ENCODE results near the gene PLEKHA8.

PLEKHA8 gene

GRCh38 chr7:30104157-30104556 is 75.9 kb downstream of the PLEKHA8 start:
- DNase-seq = no peak
- ATAC-seq = no peak

GRCh38 chr7:30112103-30112713 is 84.0 kb downstream of the PLEKHA8 start:
- ATAC-seq (no peak), DNase-seq (no peak)

GRCh38 chr7:30113144-30113543 is 84.9 kb downstream of the PLEKHA8 start:
- ATAC-seq = no peak

GRCh38 chr7:30114536-30115238 is 86.5 kb downstream of the PLEKHA8 start:
- ATAC-seq (no peak), DNase-seq (no peak)

More at GRCh38 chr7:30113144-30113543, 84.9 kb downstream of the PLEKHA8 start:
- no peak for DNase-seq

- DNase-seq (no peak), ATAC-seq (no peak)
Measured at GRCh38 chr7:30115709-30116297, 87.6 kb downstream of the PLEKHA8 start.

- DNase-seq (no peak), ATAC-seq (no peak)
Measured at GRCh38 chr7:30116771-30117170, 88.6 kb downstream of the PLEKHA8 start.

GRCh38 chr7:30117896-30118295 is 89.7 kb downstream of the PLEKHA8 start:
- ATAC-seq (no peak), DNase-seq (no peak)

- DNase-seq (no peak), ATAC-seq (no peak)
Measured at GRCh38 chr7:30119890-30120577, 91.8 kb downstream of the PLEKHA8 start.

- ATAC-seq = no peak
- DNase-seq = no peak
Measured at GRCh38 chr7:30133736-30134610, 105.8 kb downstream of the PLEKHA8 start.

- ATAC-seq (peak; percentile 85), DNase-seq (peak; percentile 89)
Measured at GRCh38 chr7:30134611-30135300, 106.5 kb downstream of the PLEKHA8 start, which contains the start of gene MTURN. TSS of gene MTURN (plus strand) at chr7:30134986. CDS start at chr7:30135137, 151 bp downstream.

GRCh38 chr7:30135301-30136116 is 107.3 kb downstream of the PLEKHA8 start:
- peak; percentile 33 for ATAC-seq

GRCh38 chr7:30136117-30136731 is 108.0 kb downstream of the PLEKHA8 start:
- no peak for DNase-seq
- no peak for ATAC-seq

More at GRCh38 chr7:30135301-30136116, 107.3 kb downstream of the PLEKHA8 start:
- DNase-seq = peak; percentile 50

GRCh38 chr7:30136743-30137485 is 108.7 kb downstream of the PLEKHA8 start:
- no peak for ATAC-seq
- no peak for DNase-seq

GRCh38 chr7:30139836-30140384 is 111.7 kb downstream of the PLEKHA8 start:
- no peak for ATAC-seq
- DNase-seq = no peak

- ATAC-seq (no peak), DNase-seq (no peak)
Measured at GRCh38 chr7:30140456-30140855, 112.2 kb downstream of the PLEKHA8 start.

- no peak for DNase-seq
- no peak for ATAC-seq
Measured at GRCh38 chr7:30142710-30143109, 114.5 kb downstream of the PLEKHA8 start.

- peak; percentile 68 for ATAC-seq
- peak; percentile 17 for DNase-seq
Measured at GRCh38 chr7:30143748-30144251, 115.6 kb downstream of the PLEKHA8 start.

- ATAC-seq = no peak
Measured at GRCh38 chr7:30144657-30145306, 116.6 kb downstream of the PLEKHA8 start.

More at GRCh38 chr7:30144657-30145306, 116.6 kb downstream of the PLEKHA8 start:
- DNase-seq = no peak

All from stimulated activated naive CD8-positive, alpha-beta T cell treated with anti-CD3 and anti-CD28 coated beads, Interleukin-15, Interleukin-2, amounts not matched to agents 100 U/mL and 50 U/mL, for 24 hours (primary cell).